H1 (cell line): Measurements from ENCODE around the gene MRPS25. TPM values are rescaled to one million over a fixed set of nuclear protein-coding genes. Genes with fewer than 3 reads are reported as not detected.

Experiments
- CTCF ChIA-PET: fragments of 300-600 bp; sonication (Branson Sonifier 250); formaldehyde crosslinking; loops from one replicate; lab custom pipeline; 2021; ENCODE audit not compliant: partially characterized antibody; lab: Charles Lee
- POLR2A ChIA-PET: fragments of 300-600 bp; sonication (Branson Sonifier 250); formaldehyde crosslinking; loops from one replicate; lab custom pipeline; 2021; ENCODE audit warnings: inconsistent platforms; ENCODE audit not compliant: partially characterized antibody; lab: Charles Lee
- DNase-seq, 2 experiments: peaks; one replicate each; pipeline versions ENCODE4 v3.0.0 to v3.0.0-alpha.2; 2010 to 2022; ENCODE audit warnings: low spot score in 2 of 2, low read depth in 1 of 2, mixed read lengths in 1 of 2
- FAIRE-seq: peaks from 2 replicates; lab custom pipeline; 2011; peaks lifted over from hg19 to GRCh38; lab: Jason Lieb, UNC
- H2AFZ ChIP-seq: 2 replicates; pipeline ENCODE4 v1.8.1; 2012; ENCODE audit warnings: low read length, inconsistent platforms
- H2AK5ac ChIP-seq: 2 replicates; pipeline ENCODE4 v1.6.1; 2013; ENCODE audit warnings: low read depth, low read length
- H2BK120ac ChIP-seq: replicated peaks from 2 replicates; pipeline ENCODE3; 2013; ENCODE audit warnings: low read depth, low read length, inconsistent platforms
- H2BK12ac ChIP-seq: 2 replicates; pipeline ENCODE4 v1.6.1; 2013; ENCODE audit warnings: low read depth, low read length
- H2BK15ac ChIP-seq: 2 replicates; pipeline ENCODE4 v1.6.1; 2013; ENCODE audit warnings: low read length
- H2BK20ac ChIP-seq: 2 replicates; pipeline ENCODE4 v1.6.1; 2013; ENCODE audit warnings: low read length
- H2BK5ac ChIP-seq: 2 replicates; pipeline ENCODE4 v1.6.1; 2013; ENCODE audit warnings: low read depth, low read length
- H3K14ac ChIP-seq: 2 replicates; pipeline ENCODE4 v1.6.1; 2013; ENCODE audit warnings: inconsistent platforms; ENCODE audit not compliant: insufficient read length
- H3K18ac ChIP-seq: 2 replicates; pipeline ENCODE4 v1.6.1; 2013; ENCODE audit warnings: low read length; ENCODE audit errors: extremely low read depth
- H3K23ac ChIP-seq: 2 replicates; pipeline ENCODE4 v1.6.1; 2013; ENCODE audit warnings: inconsistent platforms; ENCODE audit not compliant: insufficient read length
- H3K23me2 ChIP-seq: 2 replicates; pipeline ENCODE4 v1.6.1; 2013; ENCODE audit warnings: low read depth, low read length
- H3K27ac ChIP-seq: 2 replicates; pipeline ENCODE4 v1.6.1; 2011; ENCODE audit warnings: low read depth, low read length, inconsistent platforms
- H3K27me3 ChIP-seq, 4 experiments: replicated peaks in 1 of 4; 1 replicate in 1 of 4; 2 replicates in 3 of 4; pipeline versions ENCODE4 v1.6.1 to v1.8.1; 2011 to 2013; ENCODE audit warnings: low read length in 3 of 4, mild to moderate bottlenecking in 3 of 4, inconsistent platforms in 2 of 4, mixed read lengths in 2 of 4, moderate library complexity in 1 of 4; ENCODE audit not compliant: control insufficient read depth in 3 of 4, insufficient read depth in 3 of 4; ENCODE audit errors: extremely low read depth in 1 of 4
- H3K36me3 ChIP-seq, 4 experiments: 2 replicates each; pipeline versions ENCODE4 v1.6.1 to v1.8.1; 2011 to 2013; ENCODE audit warnings: mild to moderate bottlenecking in 4 of 4, low read length in 3 of 4, moderate library complexity in 2 of 4, control low read depth in 1 of 4, inconsistent platforms in 1 of 4; ENCODE audit not compliant: insufficient read depth in 4 of 4, control insufficient read depth in 2 of 4
- H3K4ac ChIP-seq: replicated peaks from 2 replicates; pipeline ENCODE3; 2013; ENCODE audit warnings: low read length, low read depth, mixed read lengths, inconsistent platforms; ENCODE audit not compliant: insufficient read length
- H3K4me1 ChIP-seq, 4 experiments: replicated peaks in 1 of 4; 1 replicate in 1 of 4; 2 replicates in 3 of 4; pipeline versions ENCODE4 v1.6.1 to v1.8.1; 2011 to 2013; ENCODE audit warnings: low read length in 3 of 4, inconsistent platforms in 2 of 4, mixed read lengths in 1 of 4; ENCODE audit not compliant: insufficient read depth in 4 of 4, control insufficient read depth in 3 of 4
- H3K4me2 ChIP-seq, 2 experiments: 2 replicates each; pipeline versions ENCODE4 v1.6.1 to v1.8.1; 2011 to 2013; ENCODE audit warnings: low read depth in 2 of 2, low read length in 2 of 2, control low read depth in 1 of 2, inconsistent platforms in 1 of 2, mild to moderate bottlenecking in 1 of 2; ENCODE audit not compliant: insufficient read depth in 1 of 2
- H3K4me3 ChIP-seq, 4 experiments: fragments of 200-600, 300-600 bp in 1 of 4; sonication (generic), shearing (Covaris generic), sonication (Bioruptor Twin) in 1 of 4; 2 replicates each; pipeline versions ENCODE4 v1.5.1 to v1.8.1; 2011 to 2016; ENCODE audit warnings: low read length in 4 of 4, low read depth in 3 of 4, control low read depth in 2 of 4, inconsistent platforms in 2 of 4, mild to moderate bottlenecking in 2 of 4, mixed read lengths in 1 of 4, moderate library complexity in 1 of 4; ENCODE audit not compliant: insufficient read depth in 2 of 4; ENCODE audit errors: extremely low read depth in 1 of 4
- H3K56ac ChIP-seq: replicated peaks from 2 replicates; pipeline ENCODE3; 2013; ENCODE audit warnings: low read depth, mild to moderate bottlenecking, mixed read lengths, low read length, inconsistent platforms; ENCODE audit not compliant: insufficient read length
- H3K79me1 ChIP-seq: 2 replicates; pipeline ENCODE4 v1.6.1; 2013; ENCODE audit warnings: low read depth, low read length, control low read depth
- H3K79me2 ChIP-seq, 2 experiments: 2 replicates each; pipeline versions ENCODE4 v1.6.1 to v1.8.1; 2012 to 2013; ENCODE audit warnings: low read length in 2 of 2, mild to moderate bottlenecking in 2 of 2, inconsistent platforms in 1 of 2; ENCODE audit not compliant: insufficient read depth in 2 of 2, control insufficient read depth in 1 of 2
- H3K9ac ChIP-seq, 4 experiments: replicated peaks in 1 of 4; 1 replicate in 1 of 4; 2 replicates in 3 of 4; pipeline versions ENCODE4 v1.6.1 to v1.8.1; 2011 to 2013; ENCODE audit warnings: low read depth in 3 of 4, low read length in 3 of 4, control low read depth in 2 of 4, mild to moderate bottlenecking in 2 of 4, moderate library complexity in 2 of 4, inconsistent platforms in 1 of 4; ENCODE audit errors: extremely low read depth in 1 of 4
- H3K9me3 ChIP-seq, 2 experiments: 2 replicates each; pipeline versions ENCODE4 v1.6.1 to v1.8.1; 2012 to 2013; ENCODE audit warnings: mild to moderate bottlenecking in 2 of 2, moderate library complexity in 2 of 2, control low read depth in 1 of 2, inconsistent platforms in 1 of 2, low read depth in 1 of 2, low read length in 1 of 2, mixed read lengths in 1 of 2; ENCODE audit not compliant: insufficient read depth in 2 of 2
- H4K20me1 ChIP-seq, 2 experiments: replicated peaks in 1 of 2; 2 replicates each; pipeline versions ENCODE3 to v1.8.1; 2011 to 2013; ENCODE audit warnings: inconsistent platforms in 2 of 2, low read length in 2 of 2, mild to moderate bottlenecking in 1 of 2; ENCODE audit not compliant: insufficient read depth in 2 of 2, control insufficient read depth in 1 of 2
- H4K5ac ChIP-seq: 2 replicates; pipeline ENCODE4 v1.6.1; 2013; ENCODE audit warnings: low read length, low read depth, mixed read lengths, inconsistent platforms; ENCODE audit not compliant: insufficient read length
- H4K8ac ChIP-seq: 2 replicates; pipeline ENCODE4 v1.8.0; 2013; ENCODE audit warnings: mild to moderate bottlenecking, moderate library complexity, low read length, inconsistent platforms; ENCODE audit not compliant: insufficient read depth; ENCODE audit errors: extremely low read depth
- H4K91ac ChIP-seq: replicated peaks from 2 replicates; pipeline ENCODE3; 2013; ENCODE audit warnings: low read length, mixed read lengths, inconsistent platforms; ENCODE audit not compliant: insufficient read length
- CTBP2 ChIP-seq: IDR thresholded peaks from 2 replicates; pipeline ENCODE4 v1.7.0; 2011; ENCODE audit warnings: borderline replicate concordance, mild to moderate bottlenecking, moderate library complexity, mixed read lengths, low read length; ENCODE audit not compliant: insufficient read depth, insufficient read length
- JUND ChIP-seq: IDR thresholded peaks from 2 replicates; pipeline ENCODE4 v1.6.1; 2011; ENCODE audit warnings: mild to moderate bottlenecking, improper control_type of control experiment, low read length
- polyA plus RNA-seq, 7 experiments: library from polyadenylated mRNA; depleted of rRNA in 3 of 7; stranded (reverse) in 5 of 7; unstranded in 2 of 7; fragments of >200 nt in 5 of 7; fragments of 200-250 nt in 2 of 7; gene quantifications; 1 replicate in 5 of 7; 2 replicates in 1 of 7; 4 replicates in 1 of 7; pipeline versions ENCODE4 v1.2.1 to v1.2.3, GENCODE V29; 2011 to 2013; ENCODE audit warnings: missing spikeins in 2 of 7, mixed read lengths in 2 of 7
- total RNA-seq: library from RNA; stranded (reverse); fragmentation: NEBNext Ultra II Directional; extraction: Animal tissue kit (Norgen Biotek cat#: 25700); gene quantifications from 2 replicates; pipeline ENCODE4 v1.2.1, GENCODE V29; 2021

Gene MRPS25
- total and polyA plus RNA-seq, 2 of the 8 experiments (the other 6 are each of a cell fraction or from before 2014, with no cell fraction given): 23.0 to 56.5 TPM

DNA sequence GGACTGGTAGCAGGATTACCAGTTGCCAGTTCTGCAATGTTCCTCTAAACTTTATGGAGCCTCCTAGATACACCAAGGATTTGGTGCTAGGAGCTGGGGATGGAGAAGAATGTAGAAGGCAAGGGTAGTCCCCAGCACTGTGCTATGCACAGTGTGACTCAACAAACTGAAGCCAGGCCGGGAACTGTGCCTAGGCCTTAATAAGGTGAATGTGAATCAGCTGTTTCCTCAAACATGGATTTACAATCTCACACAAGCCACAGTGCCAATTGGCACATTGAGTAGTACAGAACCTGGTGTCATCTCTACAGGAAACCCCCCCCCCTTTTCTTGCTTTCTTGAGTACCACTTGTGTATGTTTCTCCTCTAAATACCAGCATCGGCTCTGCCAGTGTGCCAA, 32.5 kb downstream of the MRPS25 start (continued):
- TF ChIP-seq JUND: no peak

GRCh38 chr3:15029625-15030024, 35.5 kb downstream of the MRPS25 start:
- no peaks in the 10 kb centered on the region for H3K9me3 ChIP-seq
- peaks cover 4 to 8% of the 10 kb centered on the region in 2 experiments for H4K20me1 ChIP-seq
- CTCF ChIA-PET: interaction anchor here (0.6 to 1.5 kb wide), 8 partner anchors 8 to 360 kb away, joined by 3 to 6 read pairs (median 4); no protein-coding TSS in a partner anchor
- peaks cover 0 to 4% (median 3%) of the 10 kb centered on the region in 4 experiments; a peak in 2 of 7 replicates for H3K4me1 ChIP-seq
- H3K27ac ChIP-seq: no peak overlapping the region
- peaks cover 26 to 83% (median 58%) of the 10 kb centered on the region in 4 experiments for H3K36me3 ChIP-seq
- H2BK15ac ChIP-seq: no peak overlapping the region
- H4K5ac ChIP-seq: no peak overlapping the region
- H2AK5ac ChIP-seq: no peak overlapping the region
- no peak overlapping the region for H3K14ac ChIP-seq
- H2BK20ac ChIP-seq: no peak overlapping the region
- no peak overlapping the region for H4K91ac ChIP-seq
- H3K79me2 ChIP-seq: no peaks in the 10 kb centered on the region
- no peak overlapping the region for H3K4me2 ChIP-seq
- H3K4me3 ChIP-seq: no peak overlapping the region
- H3K23ac ChIP-seq: no peak overlapping the region
- no peaks in the 10 kb centered on the region for H3K23me2 ChIP-seq
- H3K56ac ChIP-seq: no peak overlapping the region
- no peak overlapping the region for H2AFZ ChIP-seq
- TF ChIP-seq CTBP2: no peak
- H3K27me3 ChIP-seq: no peaks in the 10 kb centered on the region
- no peak overlapping the region for H4K8ac ChIP-seq
- no peak overlapping the region for H2BK120ac ChIP-seq
- no peak overlapping the region for H2BK5ac ChIP-seq
- no peak overlapping the region for H3K18ac ChIP-seq
- no peaks in the 10 kb centered on the region for H3K79me1 ChIP-seq
- DNase-seq (no peak), FAIRE-seq (no peak)
- no peak overlapping the region for H2BK12ac ChIP-seq
- H3K9ac ChIP-seq: no peak overlapping the region
- POLR2A ChIA-PET: interaction anchor here (0.7 to 2.1 kb wide), 2 partner anchors 8 to 22 kb away, joined by 3 to 5 read pairs; no protein-coding TSS in a partner anchor
- H3K4ac ChIP-seq: no peak overlapping the region
